K562 (cell line): ENCODE results near the gene UBR4. TPM values are rescaled to one million over a fixed set of nuclear protein-coding genes. Genes with fewer than 3 reads are reported as not detected.

Experiments
- ATAC-seq: fragments of 200-7000 bp; cut with Tn5 transposase; 3 replicates; pipeline ENCODE4 v1.9.1; 2020; ENCODE audit warnings: moderate library complexity
- BruUV-seq: library from RNA; stranded (reverse); fragments of 400-500 nt; replicated peaks from 2 replicates; lab custom pipeline; 2021; lab: Mats Ljungman, UMichigan
- CTCF ChIA-PET: fragments of 300-600 bp; formaldehyde crosslinking; extraction: SDS; loops from one replicate; lab custom pipeline; 2021; ENCODE audit warnings: low intra/inter-chr PET ratio; lab: Yijun Ruan, JAX
- POLR2A ChIA-PET: fragments of 300-600, 350-650 bp; sonication (Branson Sonifier 250); formaldehyde crosslinking; extraction: SDS; loops from one replicate; lab custom pipeline; 2021; ENCODE audit warnings: antibody characterized with exemption, inconsistent platforms; lab: Yijun Ruan, JAX
- DNase-seq, 4 experiments: peaks; one replicate each; pipeline versions ENCODE4 v3.0.0 to v3.0.0-alpha.2; 2011 to 2018; ENCODE audit warnings: low spot score in 3 of 4, mixed read lengths in 3 of 4; ENCODE audit errors: extremely low read depth in 1 of 4
- FAIRE-seq: peaks from 2 replicates; lab custom pipeline; 2011; peaks lifted over from hg19 to GRCh38; lab: Jason Lieb, UNC
- H2AFZ ChIP-seq: 2 replicates; pipeline ENCODE4 v1.6.0; 2011; ENCODE audit warnings: low read depth, low read length, control low read depth, inconsistent platforms
- H3K27ac ChIP-seq: fragments of 200-600 bp; 3 replicates; pipeline ENCODE4 v1.8.0; 2011; ENCODE audit warnings: low read depth, mild to moderate bottlenecking, control low read depth, inconsistent platforms, low read length, moderate library complexity, mixed read lengths; ENCODE audit errors: extremely low read depth
- H3K27me3 ChIP-seq, 2 experiments: fragments of 300-600 bp in 1 of 2; 2 replicates in 1 of 2; 3 replicates in 1 of 2; pipeline versions ENCODE4 v1.6.0 to v1.8.0; 2011; ENCODE audit warnings: inconsistent platforms in 2 of 2, low read length in 2 of 2, mild to moderate bottlenecking in 1 of 2, mixed read lengths in 1 of 2, moderate library complexity in 1 of 2; ENCODE audit not compliant: control insufficient read depth in 2 of 2, insufficient read depth in 2 of 2
- H3K36me3 ChIP-seq: fragments of 300-600 bp; 3 replicates; pipeline ENCODE4 v1.8.0; 2011; ENCODE audit warnings: mild to moderate bottlenecking, low read length, inconsistent platforms; ENCODE audit not compliant: control insufficient read depth, insufficient read depth
- H3K4me1 ChIP-seq, 2 experiments: fragments of 200-600 bp in 1 of 2; replicated peaks in 1 of 2; 2 replicates in 1 of 2; 3 replicates in 1 of 2; pipeline versions ENCODE4 v1.5.1 to v1.8.0; 2011; ENCODE audit warnings: inconsistent platforms in 2 of 2, low read length in 2 of 2, mild to moderate bottlenecking in 1 of 2, mixed read lengths in 1 of 2, moderate library complexity in 1 of 2; ENCODE audit not compliant: control insufficient read depth in 2 of 2, insufficient read depth in 2 of 2
- H3K4me2 ChIP-seq: 2 replicates; pipeline ENCODE4 v1.6.1; 2011; ENCODE audit warnings: low read length, control low read depth, inconsistent platforms, mixed read lengths; ENCODE audit not compliant: insufficient read depth
- H3K4me3 ChIP-seq: fragments of 200-600 bp; sonication (generic), shearing (Covaris generic); 2 replicates; pipeline ENCODE4 v1.5.1; 2016; ENCODE audit warnings: control low read depth, inconsistent platforms
- H3K79me2 ChIP-seq: fragments of 200-600 bp; 3 replicates; pipeline ENCODE4 v1.8.0; 2011; ENCODE audit warnings: low read length, inconsistent platforms; ENCODE audit not compliant: control insufficient read depth, insufficient read depth
- H3K9ac ChIP-seq, 2 experiments: 2 replicates each; pipeline versions ENCODE4 v1.6.0 to v1.6.1; 2011; ENCODE audit warnings: low read depth in 2 of 2, low read length in 2 of 2, control low read depth in 1 of 2, inconsistent platforms in 1 of 2, mild to moderate bottlenecking in 1 of 2, mixed read lengths in 1 of 2; ENCODE audit not compliant: insufficient read depth in 1 of 2
- H3K9me1 ChIP-seq: one replicate; pipeline ENCODE4 v1.6.0; 2011; ENCODE audit warnings: inconsistent platforms, mild to moderate bottlenecking, low read length, moderate library complexity; ENCODE audit not compliant: control insufficient read depth, insufficient read depth
- H3K9me3 ChIP-seq: replicated peaks from 2 replicates; pipeline ENCODE4 v1.5.1; 2011; ENCODE audit warnings: low read depth, low read length, inconsistent platforms; ENCODE audit not compliant: control insufficient read depth, insufficient read depth
- H4K20me1 ChIP-seq: replicated peaks from 2 replicates; pipeline ENCODE4 v1.6.1; 2011; ENCODE audit warnings: low read length, inconsistent platforms, mixed read lengths; ENCODE audit not compliant: control insufficient read depth, insufficient read depth
- BDP1 ChIP-seq: IDR thresholded peaks from 3 replicates; pipeline ENCODE4 v1.6.1; 2011; ENCODE audit not compliant: insufficient read length, insufficient read depth
- WGBS: fragments of 100-300 bp; shearing (Covaris generic); methylation state at CpG from one replicate; pipeline ENCODE4 v1.1.6; 2016; ENCODE audit warnings: low coverage, mixed read lengths; ENCODE audit not compliant: insufficient coverage; ENCODE audit errors: missing lambda C conversion rate; 5-methylcytosine and 5-hydroxymethylcytosine counted together
- in situ Hi-C: fragments of 300-500 bp; cut with MboI; formaldehyde crosslinking; loops from 4 replicates; pipeline ENCODE4 v1.15.0; 2018; ENCODE audit warnings: inconsistent platforms, mixed read lengths
- intact Hi-C: fragments of 100-400 bp; cut with micrococcal nuclease; formaldehyde crosslinking; loops from 2 replicates; pipeline ENCODE4 v1.14.2; 2022
- polyA plus RNA-seq, 8 experiments: library from polyadenylated mRNA; depleted of rRNA in 4 of 8; stranded (reverse) in 5 of 8; unstranded in 3 of 8; fragments of >200 nt; fragmentation: Nextera tagmentation in 2 of 8; fragmentation: Illumina TruSeq in 1 of 8; extraction: Ambion mirVana in 2 of 8; extraction: Trizol in 1 of 8; gene quantifications; 2 replicates each; pipeline versions ENCODE4 v1.2.1 to v1.2.3, GENCODE V29; 2011 to 2014; ENCODE audit warnings: inconsistent platforms in 1 of 8, missing spikeins in 1 of 8
- total RNA-seq, 7 experiments: library from RNA; depleted of rRNA in 6 of 7; stranded (reverse); fragments of >200 nt in 6 of 7; fragmentation: Illumina TruSeq in 2 of 7; extraction: Trizol in 2 of 7; gene quantifications; 2 replicates each; pipeline versions ENCODE4 v1.2.1 to v1.2.3, GENCODE V29; 2011 to 2021; ENCODE audit warnings: low replicate concordance in 1 of 7
- TF ChIP-seq, protein P1 (sequence below): sonication (generic); formaldehyde crosslinking; IDR thresholded peaks from 2 replicates; pipeline ENCODE4 v1.9.0; 2022; ENCODE audit warnings: mild to moderate bottlenecking, missing genetic modification reagents
- TF ChIP-seq, protein P2 (sequence below): sonication (generic); formaldehyde crosslinking; IDR thresholded peaks from 2 replicates; pipeline ENCODE4 v1.8.0; 2022; ENCODE audit warnings: missing genetic modification reagents, mild to moderate bottlenecking, moderate library complexity, borderline replicate concordance
- TF ChIP-seq, protein P3 (sequence below): fragments of 250-450 bp; sonication (Bioruptor Pico); IDR thresholded peaks from 2 replicates; pipeline ENCODE4 v1.4.0; 2020; ENCODE audit warnings: mild to moderate bottlenecking

UBR4 gene
- total and polyA plus RNA-seq, 9 of the 15 experiments (the other 6 are each of a cell fraction or from before 2014, with no cell fraction given) = 55.4 to 277 (median 123) TPM

DNA sequence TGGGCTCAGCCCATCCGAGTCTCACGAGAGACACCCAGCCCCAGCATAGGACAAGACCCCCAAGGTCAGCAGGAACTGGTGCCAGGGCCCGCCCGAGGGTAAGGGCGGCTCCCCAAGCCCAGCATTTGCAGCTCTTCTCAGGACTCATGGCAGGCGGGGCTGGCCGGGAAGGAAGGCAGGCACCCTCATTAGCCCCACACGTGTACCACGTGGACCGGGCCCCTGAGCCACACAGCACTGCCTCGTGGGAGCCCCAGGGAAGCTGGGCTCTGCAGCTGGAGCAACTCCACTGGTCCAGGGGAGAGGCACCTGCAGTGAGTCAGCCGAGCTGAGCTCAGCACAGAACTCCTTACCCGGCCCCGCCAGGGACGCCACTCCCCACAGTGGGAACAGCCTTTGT, 155.8 kb downstream of the UBR4 start:
- ATAC-seq (no peak), DNase-seq (no peak), FAIRE-seq (no peak)
- Histone ChIP-seq H3K27ac (no peak overlapping the region), H3K27me3 (peaks cover 51 to 81% of the 10 kb centered on the region in 2 experiments), H3K4me1 (peaks cover 3 to 14% of the 10 kb centered on the region in 2 experiments; a peak in 3 of 5 replicates), H3K36me3 (no peaks in the 10 kb centered on the region), H3K9ac (no peak overlapping the region), H3K4me2 (no peak overlapping the region), H3K79me2 (no peaks in the 10 kb centered on the region), H3K9me3 (no peaks in the 10 kb centered on the region), H3K4me3 (no peak overlapping the region), H4K20me1 (peaks cover 15% of the 10 kb centered on the region), H2AFZ (no peak overlapping the region), H3K9me1 (no peaks in the 10 kb centered on the region)
- CTCF ChIA-PET = no interaction called here
- in situ Hi-C loops = no loop called here
- under 1% methylated on average over 15 of the region's 15 CpGs for WGBS
- BruUV-seq = no TSS peak
- TF ChIP-seq BDP1 = no peak
- TF ChIP-seq, protein P1, sequence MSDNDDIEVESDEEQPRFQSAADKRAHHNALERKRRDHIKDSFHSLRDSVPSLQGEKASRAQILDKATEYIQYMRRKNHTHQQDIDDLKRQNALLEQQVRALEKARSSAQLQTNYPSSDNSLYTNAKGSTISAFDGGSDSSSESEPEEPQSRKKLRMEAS (CRISPR knock-in tag) = peak; percentile 44; the same call in 1 of the 2 replicates
- TF ChIP-seq, protein P2, sequence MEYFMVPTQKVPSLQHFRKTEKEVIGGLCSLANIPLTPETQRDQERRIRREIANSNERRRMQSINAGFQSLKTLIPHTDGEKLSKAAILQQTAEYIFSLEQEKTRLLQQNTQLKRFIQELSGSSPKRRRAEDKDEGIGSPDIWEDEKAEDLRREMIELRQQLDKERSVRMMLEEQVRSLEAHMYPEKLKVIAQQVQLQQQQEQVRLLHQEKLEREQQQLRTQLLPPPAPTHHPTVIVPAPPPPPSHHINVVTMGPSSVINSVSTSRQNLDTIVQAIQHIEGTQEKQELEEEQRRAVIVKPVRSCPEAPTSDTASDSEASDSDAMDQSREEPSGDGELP (CRISPR knock-in tag) = no peak
- TF ChIP-seq, protein P3, sequence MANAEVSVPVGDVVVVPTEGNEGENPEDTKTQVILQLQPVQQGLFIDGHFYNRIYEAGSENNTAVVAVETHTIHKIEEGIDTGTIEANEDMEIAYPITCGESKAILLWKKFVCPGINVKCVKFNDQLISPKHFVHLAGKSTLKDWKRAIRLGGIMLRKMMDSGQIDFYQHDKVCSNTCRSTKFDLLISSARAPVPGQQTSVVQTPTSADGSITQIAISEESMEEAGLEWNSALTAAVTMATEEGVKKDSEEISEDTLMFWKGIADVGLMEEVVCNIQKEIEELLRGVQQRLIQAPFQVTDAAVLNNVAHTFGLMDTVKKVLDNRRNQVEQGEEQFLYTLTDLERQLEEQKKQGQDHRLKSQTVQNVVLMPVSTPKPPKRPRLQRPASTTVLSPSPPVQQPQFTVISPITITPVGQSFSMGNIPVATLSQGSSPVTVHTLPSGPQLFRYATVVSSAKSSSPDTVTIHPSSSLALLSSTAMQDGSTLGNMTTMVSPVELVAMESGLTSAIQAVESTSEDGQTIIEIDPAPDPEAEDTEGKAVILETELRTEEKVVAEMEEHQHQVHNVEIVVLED (CRISPR knock-in tag) = no peak
- POLR2A ChIA-PET = no interaction called here
- intact Hi-C loops = no loop called here
